ENCODE data around the gene SCAF4.

DNA sequence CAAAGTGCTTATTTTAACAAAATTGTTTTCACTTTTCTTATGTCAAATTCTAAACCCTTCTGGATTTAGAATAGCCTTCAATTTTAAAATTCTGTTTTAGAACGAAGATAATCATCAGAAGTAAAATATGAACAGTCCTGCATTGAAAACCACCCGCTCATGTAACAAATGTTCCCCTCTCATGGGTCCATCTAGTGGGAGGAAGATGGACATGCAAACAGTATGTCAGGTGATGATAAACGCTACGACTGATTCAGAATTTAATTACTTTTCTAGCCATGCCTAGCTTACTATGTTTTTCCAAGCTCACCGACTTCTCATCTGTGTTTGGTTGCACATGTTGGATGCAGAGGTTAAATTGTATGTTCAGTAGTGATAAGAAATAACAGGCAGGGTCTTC lies 48.9 kb downstream of the SCAF4 start:
- TF ChIP-seq, protein P1, sequence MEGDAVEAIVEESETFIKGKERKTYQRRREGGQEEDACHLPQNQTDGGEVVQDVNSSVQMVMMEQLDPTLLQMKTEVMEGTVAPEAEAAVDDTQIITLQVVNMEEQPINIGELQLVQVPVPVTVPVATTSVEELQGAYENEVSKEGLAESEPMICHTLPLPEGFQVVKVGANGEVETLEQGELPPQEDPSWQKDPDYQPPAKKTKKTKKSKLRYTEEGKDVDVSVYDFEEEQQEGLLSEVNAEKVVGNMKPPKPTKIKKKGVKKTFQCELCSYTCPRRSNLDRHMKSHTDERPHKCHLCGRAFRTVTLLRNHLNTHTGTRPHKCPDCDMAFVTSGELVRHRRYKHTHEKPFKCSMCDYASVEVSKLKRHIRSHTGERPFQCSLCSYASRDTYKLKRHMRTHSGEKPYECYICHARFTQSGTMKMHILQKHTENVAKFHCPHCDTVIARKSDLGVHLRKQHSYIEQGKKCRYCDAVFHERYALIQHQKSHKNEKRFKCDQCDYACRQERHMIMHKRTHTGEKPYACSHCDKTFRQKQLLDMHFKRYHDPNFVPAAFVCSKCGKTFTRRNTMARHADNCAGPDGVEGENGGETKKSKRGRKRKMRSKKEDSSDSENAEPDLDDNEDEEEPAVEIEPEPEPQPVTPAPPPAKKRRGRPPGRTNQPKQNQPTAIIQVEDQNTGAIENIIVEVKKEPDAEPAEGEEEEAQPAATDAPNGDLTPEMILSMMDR (IDR thresholded peaks at IDR 0.05) = peak in 2 of 6 experiments; percentile 17 to 18
- no peak for TF ChIP-seq POLR2A (IDR thresholded peaks at IDR 0.05)

All from adrenal gland (tissue), 5 donors.